ENCODE results near the gene PDGFRB. TPM values are rescaled to one million over a fixed set of nuclear protein-coding genes. Genes with fewer than 3 reads are reported as not detected.

PDGFRB gene
- total and polyA plus RNA-seq, 2 donors (not counting 1 experiment from before 2014, with no cell fraction given): 231 to 347 TPM

- DNase-seq (ENCODE audit: low read depth in 2 of 2): no peak
- Histone ChIP-seq H3K4me1 (ENCODE audit: control insufficient read depth, extremely low read depth, insufficient read depth, low read length) (peaks cover 41% of the 10 kb centered on the region), H3K4me2 (ENCODE audit: extremely low read depth, insufficient read depth, low read length) (no peak overlapping the region), H3K36me3 (ENCODE audit: control insufficient read depth, insufficient read depth, low read length) (peaks cover 4% of the 10 kb centered on the region), H3K4me3 (replicated peaks in 1 of 4; ENCODE audit: control extremely low read depth in 1 of 4, insufficient read depth in 1 of 4, low read depth in 3 of 4, low read length in 4 of 4) (peak overlapping the region in 1 of 4 experiments; percentile 99), H2AFZ (ENCODE audit: low read length) (no peak overlapping the region), H4K20me1 (ENCODE audit: control insufficient read depth, extremely low read depth, insufficient read depth, low read length) (no peaks in the 10 kb centered on the region), H3K79me2 (ENCODE audit: control insufficient read depth, insufficient read depth, low read length) (peaks cover 40% of the 10 kb centered on the region), H3K27me3 (ENCODE audit: control insufficient read depth, insufficient read depth, low read length) (no peaks in the 10 kb centered on the region), H3K27ac (ENCODE audit: insufficient read depth, low read length) (peak overlapping the region; percentile 86), H3K9me3 (ENCODE audit: control insufficient read depth, insufficient read depth, low read depth, low read length) (no peaks in the 10 kb centered on the region), H3K9ac (ENCODE audit: insufficient read depth, low read length) (no peak overlapping the region)
- TF ChIP-seq CTCF (conservative IDR thresholded peaks at IDR 0.05 in 1 of 2, IDR thresholded peaks at IDR 0.05 in 1 of 2; ENCODE audit: low read depth in 1 of 2, low read length in 2 of 2) (no peak), EZH2 (IDR thresholded peaks at IDR 0.05; ENCODE audit: low read length, missing control alignments) (no peak)
Measured at GRCh38 chr5:150156540-150156939, 895 bp upstream of the PDGFRB start.

GRCh38 chr5:150156027-150156368 lies 353 bp upstream of the PDGFRB start:
- Histone ChIP-seq H3K27ac (ENCODE audit: insufficient read depth, low read length) (peak overlapping the region; percentile 86), H2AFZ (ENCODE audit: low read length) (no peak overlapping the region)

GRCh38 chr5:150154618-150155128 lies 972 bp downstream of the PDGFRB start:
- TF ChIP-seq CTCF (conservative IDR thresholded peaks at IDR 0.05 in 1 of 2, IDR thresholded peaks at IDR 0.05 in 1 of 2; ENCODE audit: low read depth in 1 of 2, low read length in 2 of 2) (no peak), EZH2 (IDR thresholded peaks at IDR 0.05; ENCODE audit: low read length, missing control alignments) (no peak)
- no peak for DNase-seq (ENCODE audit: low read depth in 2 of 2)
- Histone ChIP-seq H4K20me1 (ENCODE audit: control insufficient read depth, extremely low read depth, insufficient read depth, low read length) (no peaks in the 10 kb centered on the region), H3K4me3 (replicated peaks in 1 of 4; ENCODE audit: control extremely low read depth in 1 of 4, insufficient read depth in 1 of 4, low read depth in 3 of 4, low read length in 4 of 4) (peak overlapping the region; percentile 75 to 99 (median 82)), H3K36me3 (ENCODE audit: control insufficient read depth, insufficient read depth, low read length) (peaks cover 8% of the 10 kb centered on the region), H3K4me1 (ENCODE audit: control insufficient read depth, extremely low read depth, insufficient read depth, low read length) (peaks cover 32% of the 10 kb centered on the region), H3K9ac (ENCODE audit: insufficient read depth, low read length) (peak overlapping the region; percentile 87), H3K9me3 (ENCODE audit: control insufficient read depth, insufficient read depth, low read depth, low read length) (no peaks in the 10 kb centered on the region), H2AFZ (ENCODE audit: low read length) (no peak overlapping the region), H3K27me3 (ENCODE audit: control insufficient read depth, insufficient read depth, low read length) (no peaks in the 10 kb centered on the region), H3K4me2 (ENCODE audit: extremely low read depth, insufficient read depth, low read length) (peak overlapping the region; percentile 92), H3K27ac (ENCODE audit: insufficient read depth, low read length) (peak overlapping the region; percentile 86), H3K79me2 (ENCODE audit: control insufficient read depth, insufficient read depth, low read length) (peaks cover 57% of the 10 kb centered on the region)

More at GRCh38 chr5:150156027-150156368, 353 bp upstream of the PDGFRB start:
- Histone ChIP-seq H3K4me3 (replicated peaks in 1 of 4; ENCODE audit: control extremely low read depth in 1 of 4, insufficient read depth in 1 of 4, low read depth in 3 of 4, low read length in 4 of 4) (peak overlapping the region; percentile 30 to 99 (median 82)), H3K27me3 (ENCODE audit: control insufficient read depth, insufficient read depth, low read length) (no peaks in the 10 kb centered on the region), H3K4me1 (ENCODE audit: control insufficient read depth, extremely low read depth, insufficient read depth, low read length) (peaks cover 38% of the 10 kb centered on the region), H3K79me2 (ENCODE audit: control insufficient read depth, insufficient read depth, low read length) (peaks cover 45% of the 10 kb centered on the region), H3K4me2 (ENCODE audit: extremely low read depth, insufficient read depth, low read length) (peak overlapping the region; percentile 92), H4K20me1 (ENCODE audit: control insufficient read depth, extremely low read depth, insufficient read depth, low read length) (no peaks in the 10 kb centered on the region), H3K9me3 (ENCODE audit: control insufficient read depth, insufficient read depth, low read depth, low read length) (no peaks in the 10 kb centered on the region), H3K9ac (ENCODE audit: insufficient read depth, low read length) (peak overlapping the region; percentile 33), H3K36me3 (ENCODE audit: control insufficient read depth, insufficient read depth, low read length) (peaks cover 6% of the 10 kb centered on the region)
- TF ChIP-seq EZH2 (IDR thresholded peaks at IDR 0.05; ENCODE audit: low read length, missing control alignments) (no peak), CTCF (conservative IDR thresholded peaks at IDR 0.05 in 1 of 2, IDR thresholded peaks at IDR 0.05 in 1 of 2; ENCODE audit: low read depth in 1 of 2, low read length in 2 of 2) (no peak)
- DNase-seq (ENCODE audit: low read depth in 2 of 2): no peak

All from fibroblast of lung (primary cell).